ENCODE data around the gene DVL2. TPM values are rescaled to one million over a fixed set of nuclear protein-coding genes. Genes with fewer than 3 reads are reported as not detected.

Gene DVL2
- total and polyA plus RNA-seq, 2 of the 13 experiments (the other 11 are each of a cell fraction or from before 2014, with no cell fraction given): 5.7 to 38.2 TPM

DNA sequence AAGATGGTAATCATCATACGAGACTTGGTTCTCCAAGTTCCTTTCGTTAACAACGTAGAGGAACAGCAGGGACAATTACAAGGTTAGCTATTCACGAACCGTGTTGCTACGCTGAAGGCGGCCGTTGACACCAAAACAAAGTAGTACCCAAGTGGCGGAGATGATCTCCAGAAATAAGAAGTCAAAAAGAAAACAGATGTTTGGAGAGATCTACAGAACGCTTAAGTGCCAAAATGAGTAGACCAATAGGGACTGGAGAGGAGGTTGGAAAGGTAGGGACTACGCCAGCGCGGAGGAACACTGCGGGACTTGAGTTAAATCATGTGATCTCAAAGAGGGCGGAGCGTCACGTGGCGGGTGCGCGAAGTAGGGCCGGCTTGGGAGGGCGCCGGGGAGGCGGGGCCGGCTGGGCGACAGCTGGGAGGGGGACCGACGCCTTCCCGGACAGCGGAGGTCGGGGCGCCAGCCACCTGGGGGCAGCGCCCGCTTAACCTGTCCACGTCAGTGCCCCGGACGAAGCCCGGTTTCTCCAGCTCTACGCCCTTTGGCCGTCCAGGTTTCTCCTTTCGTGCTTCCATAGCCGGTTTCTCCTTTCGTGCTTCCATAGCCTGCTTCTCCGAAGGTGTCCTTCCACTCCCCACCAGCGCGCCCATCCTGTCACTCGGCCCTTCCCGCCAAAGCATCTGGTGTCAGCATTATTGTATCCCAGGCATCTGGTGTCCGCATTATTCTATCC is 8.6 kb upstream of the DVL2 start (continued):
- TF ChIP-seq RBFOX2 (IDR thresholded peaks at IDR 0.05; ENCODE audit: low read depth, low read length) (peak; percentile 85), HNRNPUL1 (IDR thresholded peaks at IDR 0.05; ENCODE audit: low read depth, low read length) (no peak), ESRRA (CRISPR knock-in tag; IDR thresholded peaks at IDR 0.05; ENCODE audit: low read depth) (no peak), MTA1 (CRISPR knock-in tag; IDR thresholded peaks at IDR 0.05; ENCODE audit: borderline replicate concordance) (0 out of 2 replicates have a peak, but pooled peaks have one; percentile 28), TRIM24 (CRISPR knock-in tag; IDR thresholded peaks at IDR 0.05) (no peak), TSC22D2 (CRISPR knock-in tag; IDR thresholded peaks at IDR 0.05; ENCODE audit: borderline replicate concordance) (peak; percentile 65), ZNF569 (CRISPR knock-in tag; IDR thresholded peaks at IDR 0.05; ENCODE audit: borderline replicate concordance) (no peak; the same call in 1 of the 2 replicates), THAP11 (CRISPR knock-in tag; IDR thresholded peaks at IDR 0.05) (peak; percentile 91), ZNF101 (CRISPR knock-in tag; IDR thresholded peaks at IDR 0.05; ENCODE audit: borderline replicate concordance, low read depth) (0 out of 2 replicates have a peak, but pooled peaks have one; percentile 7), STAG1 (CRISPR knock-in tag; IDR thresholded peaks at IDR 0.05) (peak; percentile 40), ZNF816 (CRISPR knock-in tag; IDR thresholded peaks at IDR 0.05; ENCODE audit: borderline replicate concordance) (no peak), KDM2A (CRISPR knock-in tag; IDR thresholded peaks at IDR 0.05; ENCODE audit: borderline replicate concordance, low read depth) (peak; percentile 100), SIN3B (IDR thresholded peaks at IDR 0.05; ENCODE audit: low read length) (peak; percentile 68), GLI4 (CRISPR knock-in tag; IDR thresholded peaks at IDR 0.05; ENCODE audit: borderline replicate concordance) (no peak), ZNF33B (CRISPR knock-in tag; IDR thresholded peaks at IDR 0.05) (no peak), NR2C2 (CRISPR knock-in tag; IDR thresholded peaks at IDR 0.05; ENCODE audit: borderline replicate concordance) (peak; percentile 41; the same call in 1 of the 2 replicates), HNF4G (IDR thresholded peaks at IDR 0.05; ENCODE audit: borderline replicate concordance, low read depth, low read length) (no peak), HNF4G (CRISPR knock-in tag; IDR thresholded peaks at IDR 0.05; ENCODE audit: borderline replicate concordance, low read depth) (peak; percentile 38; the same call in 1 of the 2 replicates), AGO2 (optimal IDR thresholded peaks at IDR 0.05; ENCODE audit: low read depth, low read length) (peak; percentile 97)
- TF ChIP-seq, protein P1, sequence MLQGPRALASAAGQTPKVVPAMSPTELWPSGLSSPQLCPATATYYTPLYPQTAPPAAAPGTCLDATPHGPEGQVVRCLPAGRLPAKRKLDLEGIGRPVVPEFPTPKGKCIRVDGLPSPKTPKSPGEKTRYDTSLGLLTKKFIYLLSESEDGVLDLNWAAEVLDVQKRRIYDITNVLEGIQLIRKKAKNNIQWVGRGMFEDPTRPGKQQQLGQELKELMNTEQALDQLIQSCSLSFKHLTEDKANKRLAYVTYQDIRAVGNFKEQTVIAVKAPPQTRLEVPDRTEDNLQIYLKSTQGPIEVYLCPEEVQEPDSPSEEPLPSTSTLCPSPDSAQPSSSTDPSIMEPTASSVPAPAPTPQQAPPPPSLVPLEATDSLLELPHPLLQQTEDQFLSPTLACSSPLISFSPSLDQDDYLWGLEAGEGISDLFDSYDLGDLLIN (CRISPR knock-in tag; IDR thresholded peaks at IDR 0.05; ENCODE audit: borderline replicate concordance): 0 out of 2 replicates have a peak, but pooled peaks have one; percentile 36
- TF ChIP-seq, protein P2, sequence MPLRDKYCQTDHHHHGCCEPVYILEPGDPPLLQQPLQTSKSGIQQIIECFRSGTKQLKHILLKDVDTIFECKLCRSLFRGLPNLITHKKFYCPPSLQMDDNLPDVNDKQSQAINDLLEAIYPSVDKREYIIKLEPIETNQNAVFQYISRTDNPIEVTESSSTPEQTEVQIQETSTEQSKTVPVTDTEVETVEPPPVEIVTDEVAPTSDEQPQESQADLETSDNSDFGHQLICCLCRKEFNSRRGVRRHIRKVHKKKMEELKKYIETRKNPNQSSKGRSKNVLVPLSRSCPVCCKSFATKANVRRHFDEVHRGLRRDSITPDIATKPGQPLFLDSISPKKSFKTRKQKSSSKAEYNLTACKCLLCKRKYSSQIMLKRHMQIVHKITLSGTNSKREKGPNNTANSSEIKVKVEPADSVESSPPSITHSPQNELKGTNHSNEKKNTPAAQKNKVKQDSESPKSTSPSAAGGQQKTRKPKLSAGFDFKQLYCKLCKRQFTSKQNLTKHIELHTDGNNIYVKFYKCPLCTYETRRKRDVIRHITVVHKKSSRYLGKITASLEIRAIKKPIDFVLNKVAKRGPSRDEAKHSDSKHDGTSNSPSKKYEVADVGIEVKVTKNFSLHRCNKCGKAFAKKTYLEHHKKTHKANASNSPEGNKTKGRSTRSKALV (CRISPR knock-in tag; IDR thresholded peaks at IDR 0.05): no peak
- TF ChIP-seq, protein P3, sequence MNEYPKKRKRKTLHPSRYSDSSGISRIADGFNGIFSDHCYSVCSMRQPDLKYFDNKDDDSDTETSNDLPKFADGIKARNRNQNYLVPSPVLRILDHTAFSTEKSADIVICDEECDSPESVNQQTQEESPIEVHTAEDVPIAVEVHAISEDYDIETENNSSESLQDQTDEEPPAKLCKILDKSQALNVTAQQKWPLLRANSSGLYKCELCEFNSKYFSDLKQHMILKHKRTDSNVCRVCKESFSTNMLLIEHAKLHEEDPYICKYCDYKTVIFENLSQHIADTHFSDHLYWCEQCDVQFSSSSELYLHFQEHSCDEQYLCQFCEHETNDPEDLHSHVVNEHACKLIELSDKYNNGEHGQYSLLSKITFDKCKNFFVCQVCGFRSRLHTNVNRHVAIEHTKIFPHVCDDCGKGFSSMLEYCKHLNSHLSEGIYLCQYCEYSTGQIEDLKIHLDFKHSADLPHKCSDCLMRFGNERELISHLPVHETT (CRISPR knock-in tag; conservative IDR thresholded peaks at IDR 0.05): peak; percentile 84
- TF ChIP-seq, protein P4, sequence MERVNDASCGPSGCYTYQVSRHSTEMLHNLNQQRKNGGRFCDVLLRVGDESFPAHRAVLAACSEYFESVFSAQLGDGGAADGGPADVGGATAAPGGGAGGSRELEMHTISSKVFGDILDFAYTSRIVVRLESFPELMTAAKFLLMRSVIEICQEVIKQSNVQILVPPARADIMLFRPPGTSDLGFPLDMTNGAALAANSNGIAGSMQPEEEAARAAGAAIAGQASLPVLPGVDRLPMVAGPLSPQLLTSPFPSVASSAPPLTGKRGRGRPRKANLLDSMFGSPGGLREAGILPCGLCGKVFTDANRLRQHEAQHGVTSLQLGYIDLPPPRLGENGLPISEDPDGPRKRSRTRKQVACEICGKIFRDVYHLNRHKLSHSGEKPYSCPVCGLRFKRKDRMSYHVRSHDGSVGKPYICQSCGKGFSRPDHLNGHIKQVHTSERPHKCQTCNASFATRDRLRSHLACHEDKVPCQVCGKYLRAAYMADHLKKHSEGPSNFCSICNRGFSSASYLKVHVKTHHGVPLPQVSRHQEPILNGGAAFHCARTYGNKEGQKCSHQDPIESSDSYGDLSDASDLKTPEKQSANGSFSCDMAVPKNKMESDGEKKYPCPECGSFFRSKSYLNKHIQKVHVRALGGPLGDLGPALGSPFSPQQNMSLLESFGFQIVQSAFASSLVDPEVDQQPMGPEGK (CRISPR knock-in tag; IDR thresholded peaks at IDR 0.05): peak; percentile 97

Data from HepG2 (cell line).